GM18868 (cell line): ENCODE results near the gene MYB.

Experiments used
- ATAC-seq: cut with Tn5 transposase; IDR thresholded peaks from one replicate; pipeline ENCODE4 v1.9.1; 2021; ENCODE audit warnings: mild to moderate bottlenecking, moderate library complexity; ENCODE audit not compliant: unreplicated experiment

The MYB gene

GRCh38 chr6:135185483-135185882, 4.4 kb downstream of the MYB start:
- no peak for ATAC-seq

- no peak for ATAC-seq
These were observed 5.1 kb downstream of the MYB start for GRCh38 chr6:135186255-135186654.

GRCh38 chr6:135187372-135187771, 6.3 kb downstream of the MYB start:
- no peak for ATAC-seq

- ATAC-seq: no peak
These were observed 7.6 kb downstream of the MYB start for GRCh38 chr6:135188718-135189117.

GRCh38 chr6:135189344-135189743, 8.2 kb downstream of the MYB start:
- no peak for ATAC-seq

- ATAC-seq: no peak
These were observed 10.6 kb downstream of the MYB start for GRCh38 chr6:135191508-135192255.

GRCh38 chr6:135192256-135193174, 11.4 kb downstream of the MYB start:
- ATAC-seq: no peak

- no peak for ATAC-seq
These were observed 12.1 kb downstream of the MYB start for GRCh38 chr6:135193221-135193620.

- ATAC-seq: no peak
These were observed 13.9 kb downstream of the MYB start for GRCh38 chr6:135195041-135195440.

GRCh38 chr6:135195522-135195921, 14.4 kb downstream of the MYB start:
- no peak for ATAC-seq

- ATAC-seq: no peak
These were observed 15.8 kb downstream of the MYB start for GRCh38 chr6:135196739-135197510.

GRCh38 chr6:135202836-135203235, 21.7 kb downstream of the MYB start:
- no peak for ATAC-seq

- no peak for ATAC-seq
These were observed 23.8 kb downstream of the MYB start for GRCh38 chr6:135204951-135205350.

- no peak for ATAC-seq
These were observed 28.7 kb downstream of the MYB start for GRCh38 chr6:135209803-135210202.

GRCh38 chr6:135210632-135211305, 29.7 kb downstream of the MYB start:
- ATAC-seq: no peak

- ATAC-seq: no peak
These were observed 30.2 kb downstream of the MYB start for GRCh38 chr6:135211306-135211702.

- no peak for ATAC-seq
These were observed 31.1 kb downstream of the MYB start for GRCh38 chr6:135212020-135212806.

- ATAC-seq: no peak
These were observed 31.8 kb downstream of the MYB start for GRCh38 chr6:135212935-135213334.

GRCh38 chr6:135213616-135214015, 32.5 kb downstream of the MYB start:
- no peak for ATAC-seq

- no peak for ATAC-seq
These were observed 34.1 kb downstream of the MYB start for GRCh38 chr6:135215160-135215559.
